HUES48 (cell line): Measurements from ENCODE around the gene CCDC102B.
"Not testable (repeated sequence)": the region's sequence is repeated elsewhere in the genome, so short reads cannot be mapped to it uniquely, and the experiment has no call there.

Source experiments
- H3K27ac ChIP-seq: one replicate; pipeline ENCODE4 v1.7.0; 2013; ENCODE audit warnings: low read depth, low read length, inconsistent platforms
- H3K27me3 ChIP-seq: 2 replicates; pipeline ENCODE4 v1.6.1; 2013; ENCODE audit warnings: mild to moderate bottlenecking, low read length; ENCODE audit not compliant: control insufficient read depth, insufficient read depth
- H3K36me3 ChIP-seq: 2 replicates; pipeline ENCODE4 v1.6.1; 2013; ENCODE audit warnings: low read length; ENCODE audit not compliant: control insufficient read depth, insufficient read depth
- H3K4me1 ChIP-seq: 2 replicates; pipeline ENCODE4 v1.6.1; 2013; ENCODE audit warnings: mild to moderate bottlenecking, low read length; ENCODE audit not compliant: control insufficient read depth, insufficient read depth
- H3K4me3 ChIP-seq: 2 replicates; pipeline ENCODE4 v1.5.1; 2013; ENCODE audit warnings: mild to moderate bottlenecking, low read depth, low read length
- H3K9ac ChIP-seq: 2 replicates; pipeline ENCODE4 v1.6.1; 2013; ENCODE audit warnings: mild to moderate bottlenecking, low read depth, low read length, moderate library complexity
- H3K9me3 ChIP-seq: 2 replicates; pipeline ENCODE4 v1.6.1; 2013; ENCODE audit warnings: low read length; ENCODE audit not compliant: control insufficient read depth, insufficient read depth

CCDC102B gene

GRCh38 chr18:68848242-68848641, 50.4 kb downstream of the CCDC102B start:
- Histone ChIP-seq H3K27ac (no peak overlapping the region), H3K9ac (no peak overlapping the region), H3K9me3 (no peaks in the 10 kb centered on the region), H3K27me3 (no peaks in the 10 kb centered on the region), H3K4me3 (no peak overlapping the region), H3K4me1 (no peaks in the 10 kb centered on the region), H3K36me3 (no peaks in the 10 kb centered on the region)

- H3K36me3 ChIP-seq = no peaks in the 10 kb centered on the region
- H3K9ac ChIP-seq = no peak overlapping the region
- no peaks in the 10 kb centered on the region for H3K9me3 ChIP-seq
- no peak overlapping the region for H3K27ac ChIP-seq
- no peaks in the 10 kb centered on the region for H3K27me3 ChIP-seq
- no peaks in the 10 kb centered on the region for H3K4me1 ChIP-seq
- no peak overlapping the region for H3K4me3 ChIP-seq
Measured at GRCh38 chr18:68854786-68855391, 57.0 kb downstream of the CCDC102B start.

- Histone ChIP-seq H3K27ac (no peak overlapping the region), H3K27me3 (no peaks in the 10 kb centered on the region), H3K36me3 (no peaks in the 10 kb centered on the region), H3K9ac (no peak overlapping the region), H3K9me3 (no peaks in the 10 kb centered on the region), H3K4me1 (no peaks in the 10 kb centered on the region), H3K4me3 (no peak overlapping the region)
Measured at GRCh38 chr18:68855491-68855890, 57.6 kb downstream of the CCDC102B start.

- Histone ChIP-seq H3K9ac (no peak overlapping the region), H3K27ac (no peak overlapping the region), H3K4me1 (no peaks in the 10 kb centered on the region), H3K9me3 (no peaks in the 10 kb centered on the region), H3K4me3 (no peak overlapping the region), H3K27me3 (no peaks in the 10 kb centered on the region), H3K36me3 (no peaks in the 10 kb centered on the region)
Measured at GRCh38 chr18:68861365-68861764, 63.5 kb downstream of the CCDC102B start.

GRCh38 chr18:68865021-68865420, 67.1 kb downstream of the CCDC102B start:
- Histone ChIP-seq H3K36me3 (no peaks in the 10 kb centered on the region), H3K4me3 (no peak overlapping the region), H3K9me3 (no peaks in the 10 kb centered on the region), H3K27me3 (no peaks in the 10 kb centered on the region), H3K27ac (no peak overlapping the region), H3K4me1 (no peaks in the 10 kb centered on the region), H3K9ac (no peak overlapping the region)

- Histone ChIP-seq H3K9ac (no peak overlapping the region), H3K9me3 (no peaks in the 10 kb centered on the region), H3K4me1 (no peaks in the 10 kb centered on the region), H3K4me3 (no peak overlapping the region), H3K27me3 (no peaks in the 10 kb centered on the region), H3K36me3 (no peaks in the 10 kb centered on the region), H3K27ac (no peak overlapping the region)
Measured at GRCh38 chr18:68865503-68865902, 67.6 kb downstream of the CCDC102B start.

GRCh38 chr18:68873003-68873402, 75.1 kb downstream of the CCDC102B start:
- Histone ChIP-seq H3K36me3 (no peaks in the 10 kb centered on the region), H3K9ac (no peak overlapping the region), H3K27ac (no peak overlapping the region), H3K9me3 (no peaks in the 10 kb centered on the region), H3K4me3 (no peak overlapping the region), H3K4me1 (no peaks in the 10 kb centered on the region), H3K27me3 (no peaks in the 10 kb centered on the region)

GRCh38 chr18:68874361-68874760, 76.5 kb downstream of the CCDC102B start:
- Histone ChIP-seq H3K27me3 (no peaks in the 10 kb centered on the region), H3K9ac (no peak overlapping the region), H3K4me3 (no peak overlapping the region), H3K27ac (no peak overlapping the region), H3K36me3 (no peaks in the 10 kb centered on the region), H3K9me3 (no peaks in the 10 kb centered on the region), H3K4me1 (no peaks in the 10 kb centered on the region)

GRCh38 chr18:68879947-68880346, 82.1 kb downstream of the CCDC102B start:
- not testable (repeated sequence) for H3K36me3 ChIP-seq, H3K27me3 ChIP-seq, H3K9ac ChIP-seq, H3K4me1 ChIP-seq, H3K4me3 ChIP-seq, H3K9me3 ChIP-seq, H3K27ac ChIP-seq

GRCh38 chr18:68887410-68887809, 89.5 kb downstream of the CCDC102B start:
- Histone ChIP-seq H3K27me3 (no peaks in the 10 kb centered on the region), H3K36me3 (no peaks in the 10 kb centered on the region), H3K4me3 (no peak overlapping the region), H3K9ac (no peak overlapping the region), H3K27ac (no peak overlapping the region), H3K9me3 (no peaks in the 10 kb centered on the region), H3K4me1 (no peaks in the 10 kb centered on the region)

- H3K27me3 ChIP-seq = no peaks in the 10 kb centered on the region
- no peak overlapping the region for H3K4me3 ChIP-seq
- no peaks in the 10 kb centered on the region for H3K4me1 ChIP-seq
- no peak overlapping the region for H3K27ac ChIP-seq
- H3K9me3 ChIP-seq = no peaks in the 10 kb centered on the region
- no peaks in the 10 kb centered on the region for H3K36me3 ChIP-seq
- H3K9ac ChIP-seq = no peak overlapping the region
Measured at GRCh38 chr18:68893354-68893753, 95.5 kb downstream of the CCDC102B start.

GRCh38 chr18:68897286-68897685, 99.4 kb downstream of the CCDC102B start:
- no peaks in the 10 kb centered on the region for H3K9me3 ChIP-seq
- H3K27me3 ChIP-seq = no peaks in the 10 kb centered on the region
- no peaks in the 10 kb centered on the region for H3K4me1 ChIP-seq
- no peaks in the 10 kb centered on the region for H3K36me3 ChIP-seq
- no peak overlapping the region for H3K27ac ChIP-seq
- no peak overlapping the region for H3K9ac ChIP-seq
- no peak overlapping the region for H3K4me3 ChIP-seq
